Measurements from ENCODE around the gene ATG10.
"Not testable (repeated sequence)": the region's sequence is repeated elsewhere in the genome, so short reads cannot be mapped to it uniquely, and the experiment has no call there.

Gene ATG10

DNA sequence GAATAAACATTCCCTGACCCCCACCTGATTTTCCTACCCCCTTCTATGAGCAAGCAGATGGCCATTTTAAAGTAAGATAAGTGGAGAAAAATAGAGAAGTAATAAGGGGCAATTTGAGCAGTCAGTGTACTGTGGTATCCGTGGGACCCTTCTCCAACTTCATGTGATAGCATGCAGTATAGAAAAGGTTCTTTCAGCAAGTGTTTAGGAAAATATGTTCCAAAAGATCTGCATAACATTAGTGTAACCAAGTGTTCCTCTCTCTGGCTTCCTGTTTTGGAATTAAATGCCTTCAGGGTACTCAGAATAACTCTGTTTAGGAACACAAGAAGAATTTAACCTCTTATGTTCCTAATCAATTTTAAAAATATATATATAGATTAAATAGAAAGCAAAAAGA is 134.9 kb downstream of the ATG10 start:
- Mint-ChIP-seq H3K4me3 (no peak overlapping the region), H3K27me3 (no peaks in the 10 kb centered on the region), H3K27ac (no peak overlapping the region), H3K4me1 (ENCODE audit: low read depth) (peaks cover 26% of the 10 kb centered on the region), H3K9me3 (ENCODE audit: low read depth) (no peaks in the 10 kb centered on the region), H3K36me3 (peaks cover 11% of the 10 kb centered on the region)

DNA sequence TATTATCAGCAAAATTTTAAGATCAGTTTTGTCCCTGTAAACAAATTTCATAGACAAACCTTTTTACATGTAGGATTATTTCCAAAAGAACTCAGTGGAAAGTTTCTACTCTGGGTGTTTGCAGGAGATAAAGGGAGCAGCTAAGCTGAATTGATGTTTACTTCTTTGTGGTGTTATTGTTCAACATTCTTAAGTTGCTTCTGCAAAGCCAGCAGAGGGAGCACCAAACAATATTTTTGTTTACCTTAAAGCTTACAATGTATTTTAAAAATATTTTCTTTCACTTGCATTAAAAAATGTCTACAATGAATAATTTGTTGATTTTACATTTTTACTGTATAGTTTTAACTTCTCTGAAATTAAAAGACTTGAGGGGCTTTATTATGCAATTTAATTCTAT is 135.4 kb downstream of the ATG10 start:
- no peak overlapping the region for H3K4me3 Mint-ChIP-seq
- peaks cover 10% of the 10 kb centered on the region for H3K36me3 Mint-ChIP-seq
- no peaks in the 10 kb centered on the region for H3K9me3 Mint-ChIP-seq (ENCODE audit: low read depth)
- H3K27me3 Mint-ChIP-seq = no peaks in the 10 kb centered on the region
- no peak overlapping the region for H3K27ac Mint-ChIP-seq
- H3K4me1 Mint-ChIP-seq (ENCODE audit: low read depth) = peaks cover 26% of the 10 kb centered on the region

GRCh38 chr5:82109013-82109412 is 137.2 kb downstream of the ATG10 start:
- Mint-ChIP-seq H3K27ac (no peak overlapping the region), H3K36me3 (peaks cover 4% of the 10 kb centered on the region), H3K4me1 (ENCODE audit: low read depth) (peaks cover 26% of the 10 kb centered on the region), H3K4me3 (no peak overlapping the region), H3K9me3 (ENCODE audit: low read depth) (no peaks in the 10 kb centered on the region), H3K27me3 (no peaks in the 10 kb centered on the region)

DNA sequence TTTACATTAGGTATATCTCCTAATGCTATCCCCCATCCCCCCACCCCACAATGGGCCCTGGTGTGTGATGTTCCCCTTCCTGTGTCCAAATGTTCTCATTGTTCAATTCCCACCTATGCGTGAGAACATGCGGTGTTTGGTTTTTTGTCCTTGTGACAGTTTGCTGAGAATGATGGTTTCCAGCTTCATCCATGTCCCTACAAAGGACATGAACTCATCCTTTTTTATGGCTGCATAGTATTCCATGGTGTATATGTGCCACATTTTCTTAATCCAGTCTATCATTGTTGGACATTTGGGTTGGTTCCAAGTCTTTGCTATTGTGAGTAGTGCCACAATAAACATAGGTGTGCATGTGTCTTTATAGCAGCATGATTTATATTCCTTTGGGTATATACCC is 138.1 kb downstream of the ATG10 start:
- not testable (repeated sequence) for H3K9me3 Mint-ChIP-seq (ENCODE audit: low read depth); H3K27ac Mint-ChIP-seq; H3K27me3 Mint-ChIP-seq; H3K36me3 Mint-ChIP-seq; H3K4me3 Mint-ChIP-seq
- H3K4me1 Mint-ChIP-seq (ENCODE audit: low read depth) = peaks cover 25% of the 10 kb centered on the region

DNA sequence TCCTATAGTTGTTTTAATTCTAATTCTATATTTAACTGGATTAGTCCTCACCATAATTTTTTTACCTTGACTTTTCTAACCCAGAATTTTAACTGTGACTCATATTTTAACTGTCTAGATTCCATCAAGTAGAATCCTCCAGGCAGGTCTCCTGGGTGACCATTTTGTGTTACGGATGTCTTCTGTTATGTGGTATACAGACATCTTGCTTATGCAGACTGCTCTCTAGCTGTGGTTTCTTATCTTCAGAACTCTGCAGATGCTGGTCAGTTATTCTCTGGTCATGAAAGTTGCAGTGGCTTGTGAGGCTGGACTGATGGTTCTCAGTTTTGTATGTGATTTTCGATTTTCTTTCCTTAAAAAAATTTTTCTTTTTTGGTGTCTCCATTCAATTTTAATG is 139.4 kb downstream of the ATG10 start:
- H3K4me1 Mint-ChIP-seq (ENCODE audit: low read depth) = peaks cover 14% of the 10 kb centered on the region
- H3K9me3 Mint-ChIP-seq (ENCODE audit: low read depth) = no peaks in the 10 kb centered on the region
- no peak overlapping the region for H3K27ac Mint-ChIP-seq
- peaks cover 4% of the 10 kb centered on the region for H3K36me3 Mint-ChIP-seq
- H3K4me3 Mint-ChIP-seq = no peak overlapping the region
- H3K27me3 Mint-ChIP-seq = no peaks in the 10 kb centered on the region

DNA sequence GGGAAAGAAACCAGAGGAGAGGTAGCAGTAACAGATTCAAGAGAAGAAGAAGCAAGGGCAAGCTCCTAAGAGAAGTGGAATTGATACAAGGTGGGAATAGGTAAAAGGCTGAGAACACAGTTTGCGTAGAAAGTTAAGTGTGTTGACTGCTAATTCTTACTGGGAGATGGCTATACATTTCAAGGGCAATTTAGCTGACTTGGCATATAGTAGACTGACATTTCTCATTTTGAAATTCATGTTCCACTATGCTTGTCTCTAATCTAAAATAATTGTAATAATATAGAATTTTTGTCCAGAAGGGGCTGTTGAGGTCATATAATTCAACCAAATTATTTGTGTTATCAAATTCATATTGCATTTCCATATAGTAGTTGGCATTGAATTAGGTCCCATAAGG is 144.0 kb downstream of the ATG10 start:
- Mint-ChIP-seq H3K27ac (no peak overlapping the region), H3K27me3 (no peaks in the 10 kb centered on the region), H3K4me3 (no peak overlapping the region), H3K36me3 (peaks cover 12% of the 10 kb centered on the region), H3K4me1 (ENCODE audit: low read depth) (peaks cover 6% of the 10 kb centered on the region), H3K9me3 (ENCODE audit: low read depth) (peaks cover 4% of the 10 kb centered on the region)

GRCh38 chr5:82119889-82120288 is 148.1 kb downstream of the ATG10 start:
- no peak overlapping the region for H3K4me3 Mint-ChIP-seq
- H3K27me3 Mint-ChIP-seq = no peaks in the 10 kb centered on the region
- H3K36me3 Mint-ChIP-seq = peaks cover 32% of the 10 kb centered on the region
- H3K4me1 Mint-ChIP-seq (ENCODE audit: low read depth) = no peaks in the 10 kb centered on the region
- peaks cover 6% of the 10 kb centered on the region for H3K9me3 Mint-ChIP-seq (ENCODE audit: low read depth)
- no peak overlapping the region for H3K27ac Mint-ChIP-seq

DNA sequence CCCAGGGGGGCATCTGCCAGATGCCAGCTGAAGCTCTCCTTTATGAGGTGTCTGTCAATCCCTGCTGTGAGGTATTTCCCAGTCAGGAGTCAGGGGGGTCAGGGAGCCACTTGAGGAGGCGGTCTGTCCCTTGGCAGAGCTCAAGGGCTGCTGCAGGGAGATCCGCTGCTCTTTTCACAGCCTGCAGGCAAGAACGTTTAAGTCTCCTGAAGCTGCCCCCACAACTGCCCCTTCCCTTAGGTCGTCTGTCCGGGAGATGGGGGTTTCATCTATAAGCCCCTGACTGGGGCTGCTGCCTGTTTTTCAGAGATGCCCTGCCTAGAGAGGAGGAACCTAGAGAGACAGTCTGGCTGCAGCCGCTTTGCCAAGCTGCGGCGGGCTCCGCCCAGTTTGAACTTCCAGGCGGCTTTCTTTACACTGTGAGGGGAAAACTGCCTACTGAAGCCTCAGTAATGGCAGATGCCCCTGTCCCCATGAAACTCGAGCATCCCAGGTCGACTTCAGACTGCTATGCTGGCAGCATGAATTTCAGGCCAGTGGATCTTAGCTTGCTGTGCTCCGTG is 158.0 kb downstream of the ATG10 start:
- Mint-ChIP-seq H3K9me3 (ENCODE audit: low read depth) (peaks cover 26% of the 10 kb centered on the region), H3K36me3 (peaks cover 38% of the 10 kb centered on the region), H3K27ac (no peak overlapping the region), H3K4me3 (no peak overlapping the region), H3K27me3 (no peaks in the 10 kb centered on the region), H3K4me1 (ENCODE audit: low read depth) (no peaks in the 10 kb centered on the region)

DNA sequence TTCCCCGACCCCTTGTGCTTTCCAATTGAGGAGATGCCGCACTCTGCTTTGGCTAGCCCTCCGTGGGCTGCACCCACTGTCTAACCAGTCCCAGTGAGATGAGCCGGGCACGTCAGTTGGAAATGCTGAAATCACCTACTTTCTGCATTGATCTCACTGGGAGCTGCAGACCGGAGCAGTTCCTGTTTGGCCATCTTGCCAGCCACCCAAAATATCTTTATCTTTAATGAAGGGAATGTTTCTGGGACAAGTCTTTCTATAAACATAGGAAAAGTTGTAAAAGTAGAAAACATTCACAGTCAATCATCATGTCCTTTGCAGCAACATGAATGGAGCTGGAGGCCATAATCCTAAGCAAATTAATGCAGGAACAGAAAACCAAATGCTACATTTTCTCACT is 158.8 kb downstream of the ATG10 start:
- no peak overlapping the region for H3K4me3 Mint-ChIP-seq
- peaks cover 32% of the 10 kb centered on the region for H3K9me3 Mint-ChIP-seq (ENCODE audit: low read depth)
- H3K27ac Mint-ChIP-seq = no peak overlapping the region
- no peaks in the 10 kb centered on the region for H3K4me1 Mint-ChIP-seq (ENCODE audit: low read depth)
- no peaks in the 10 kb centered on the region for H3K27me3 Mint-ChIP-seq
- peaks cover 41% of the 10 kb centered on the region for H3K36me3 Mint-ChIP-seq

DNA sequence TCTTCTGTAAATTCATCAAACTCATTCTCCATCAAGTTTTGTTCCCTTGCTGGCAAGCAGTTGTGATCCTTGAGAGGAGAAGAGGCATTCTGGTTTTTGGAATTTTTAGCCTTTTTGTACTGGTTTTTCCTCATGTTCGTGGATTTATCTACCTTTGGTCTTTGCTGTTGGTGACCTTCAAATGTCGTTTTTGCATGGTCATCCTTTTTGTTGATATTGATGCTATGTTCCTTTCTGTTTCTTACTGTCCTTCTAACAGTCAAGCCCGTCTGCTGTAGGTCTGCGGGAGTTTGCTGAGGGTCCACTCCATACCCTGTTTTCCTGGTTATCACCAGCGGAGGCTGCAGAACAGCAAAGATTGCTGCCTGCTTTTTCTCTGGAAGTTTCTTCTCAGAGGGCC is 165.4 kb downstream of the ATG10 start:
- no peak overlapping the region for H3K27ac Mint-ChIP-seq
- H3K9me3 Mint-ChIP-seq (ENCODE audit: low read depth) = peaks cover 28% of the 10 kb centered on the region
- H3K4me3 Mint-ChIP-seq = no peak overlapping the region
- peaks cover 32% of the 10 kb centered on the region for H3K36me3 Mint-ChIP-seq
- no peaks in the 10 kb centered on the region for H3K27me3 Mint-ChIP-seq
- H3K4me1 Mint-ChIP-seq (ENCODE audit: low read depth) = no peaks in the 10 kb centered on the region

GRCh38 chr5:82139837-82140236 is 168.0 kb downstream of the ATG10 start:
- Mint-ChIP-seq H3K9me3 (ENCODE audit: low read depth) (peaks cover 25% of the 10 kb centered on the region), H3K36me3 (peaks cover 25% of the 10 kb centered on the region)

DNA sequence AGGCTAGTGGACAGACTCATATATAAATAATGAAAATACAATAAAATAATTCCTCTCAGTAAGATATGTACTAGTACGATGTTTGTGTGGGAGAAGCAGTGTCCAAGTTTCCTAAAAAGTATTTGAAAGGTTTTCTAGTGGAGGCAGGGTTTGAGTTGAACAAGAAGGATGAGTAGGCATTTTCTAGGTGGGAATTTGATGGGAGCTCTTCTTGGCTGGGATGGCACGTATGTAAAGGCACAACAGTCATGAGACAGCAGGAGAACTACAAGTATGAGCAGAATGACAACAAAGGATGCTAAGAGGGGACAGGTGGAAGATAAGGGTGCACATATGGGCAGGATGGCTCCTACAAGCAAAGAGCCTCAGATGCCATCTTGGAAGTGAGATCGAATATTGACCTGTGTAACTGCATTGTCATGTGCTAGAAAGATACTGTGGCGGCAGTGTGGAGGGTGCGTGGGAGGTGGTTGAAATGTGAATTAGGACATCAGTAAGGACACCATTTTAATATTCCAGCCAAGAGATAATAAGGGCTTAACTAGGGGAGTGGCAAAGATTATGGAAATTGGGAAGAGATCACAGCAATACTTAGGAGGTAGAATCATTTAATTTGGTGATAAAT is 170.5 kb downstream of the ATG10 start:
- H3K36me3 Mint-ChIP-seq = peaks cover 7% of the 10 kb centered on the region
- H3K27me3 Mint-ChIP-seq = no peaks in the 10 kb centered on the region
- H3K9me3 Mint-ChIP-seq (ENCODE audit: low read depth) = peaks cover 7% of the 10 kb centered on the region
- no peaks in the 10 kb centered on the region for H3K4me1 Mint-ChIP-seq (ENCODE audit: low read depth)
- H3K27ac Mint-ChIP-seq = no peak overlapping the region
- no peak overlapping the region for H3K4me3 Mint-ChIP-seq

More at GRCh38 chr5:82139837-82140236, 168.0 kb downstream of the ATG10 start:
- not testable (repeated sequence) for H3K27me3 Mint-ChIP-seq; H3K4me1 Mint-ChIP-seq (ENCODE audit: low read depth); H3K27ac Mint-ChIP-seq; H3K4me3 Mint-ChIP-seq

DNA sequence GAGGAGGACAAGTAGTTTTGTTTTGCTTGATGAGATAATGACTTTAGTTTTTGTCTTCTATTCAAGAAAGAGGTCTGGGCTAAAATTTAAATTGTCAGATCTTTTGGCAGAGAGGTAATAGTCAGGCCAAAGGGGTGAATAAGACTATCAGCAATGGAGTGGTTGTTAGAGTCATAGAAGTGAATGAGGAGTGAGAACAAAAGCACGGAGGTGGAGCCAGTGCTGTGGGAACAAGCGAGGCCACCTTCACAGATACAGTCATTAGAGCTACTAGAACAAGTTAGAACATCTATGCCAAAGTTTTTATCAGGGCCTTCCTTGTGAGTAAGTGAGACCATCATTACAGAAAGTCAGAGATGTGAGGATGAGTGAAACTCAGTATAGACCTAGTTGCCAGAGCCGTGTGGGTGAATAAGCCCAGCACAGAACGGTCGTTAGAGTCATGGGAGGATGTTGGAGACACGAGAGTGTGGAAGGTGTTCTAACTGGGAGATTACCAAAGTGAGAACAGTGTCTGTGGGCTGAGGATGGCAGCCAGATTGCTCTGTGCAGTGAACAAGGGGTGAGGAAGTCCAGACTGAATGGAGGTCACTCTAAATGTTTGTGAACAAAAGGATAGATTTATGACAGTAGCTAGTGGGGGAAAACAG is 171.2 kb downstream of the ATG10 start:
- no peaks in the 10 kb centered on the region for H3K27me3 Mint-ChIP-seq
- peaks cover 7% of the 10 kb centered on the region for H3K9me3 Mint-ChIP-seq (ENCODE audit: low read depth)
- no peaks in the 10 kb centered on the region for H3K4me1 Mint-ChIP-seq (ENCODE audit: low read depth)
- no peak overlapping the region for H3K4me3 Mint-ChIP-seq
- peaks cover 10% of the 10 kb centered on the region for H3K36me3 Mint-ChIP-seq
- no peak overlapping the region for H3K27ac Mint-ChIP-seq

GRCh38 chr5:82147860-82148573 is 176.2 kb downstream of the ATG10 start:
- Mint-ChIP-seq H3K4me1 (ENCODE audit: low read depth) (no peaks in the 10 kb centered on the region), H3K27me3 (no peaks in the 10 kb centered on the region), H3K4me3 (no peak overlapping the region), H3K9me3 (ENCODE audit: low read depth) (peaks cover 5% of the 10 kb centered on the region), H3K27ac (no peak overlapping the region), H3K36me3 (peaks cover 14% of the 10 kb centered on the region)

DNA sequence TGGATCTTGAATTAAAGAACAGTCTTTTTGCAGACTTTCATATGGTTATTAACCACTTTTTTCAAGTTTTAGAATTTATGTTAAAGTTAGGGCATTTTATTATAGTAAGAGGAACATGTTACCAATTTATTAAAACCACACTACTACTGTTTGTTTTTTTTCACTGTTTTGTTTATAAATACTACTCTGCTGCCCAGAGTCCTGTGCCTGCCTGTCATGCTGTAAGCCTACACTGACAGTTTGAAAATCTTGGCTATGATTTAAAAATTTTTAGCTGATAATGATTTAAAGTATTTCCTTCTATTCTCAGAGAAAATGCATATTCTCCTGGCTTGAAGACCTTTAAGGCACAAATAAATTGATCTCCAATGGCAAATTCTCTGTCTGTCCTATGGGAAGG is 177.6 kb downstream of the ATG10 start:
- Mint-ChIP-seq H3K27ac (no peak overlapping the region), H3K36me3 (peaks cover 10% of the 10 kb centered on the region), H3K9me3 (ENCODE audit: low read depth) (no peaks in the 10 kb centered on the region), H3K4me1 (ENCODE audit: low read depth) (no peaks in the 10 kb centered on the region), H3K4me3 (no peak overlapping the region), H3K27me3 (no peaks in the 10 kb centered on the region)
